ENCODE measurements around the gene PDAP1.
"Not testable (repeated sequence)": the region's sequence is repeated elsewhere in the genome, so short reads cannot be mapped to it uniquely, and the experiment has no call there.

Gene PDAP1

GRCh38 chr7:99397297-99397983, 11.0 kb downstream of the PDAP1 start:
- no peak overlapping the region for H3K4me3 ChIP-seq (ENCODE audit: low read depth, low read length)

DNA sequence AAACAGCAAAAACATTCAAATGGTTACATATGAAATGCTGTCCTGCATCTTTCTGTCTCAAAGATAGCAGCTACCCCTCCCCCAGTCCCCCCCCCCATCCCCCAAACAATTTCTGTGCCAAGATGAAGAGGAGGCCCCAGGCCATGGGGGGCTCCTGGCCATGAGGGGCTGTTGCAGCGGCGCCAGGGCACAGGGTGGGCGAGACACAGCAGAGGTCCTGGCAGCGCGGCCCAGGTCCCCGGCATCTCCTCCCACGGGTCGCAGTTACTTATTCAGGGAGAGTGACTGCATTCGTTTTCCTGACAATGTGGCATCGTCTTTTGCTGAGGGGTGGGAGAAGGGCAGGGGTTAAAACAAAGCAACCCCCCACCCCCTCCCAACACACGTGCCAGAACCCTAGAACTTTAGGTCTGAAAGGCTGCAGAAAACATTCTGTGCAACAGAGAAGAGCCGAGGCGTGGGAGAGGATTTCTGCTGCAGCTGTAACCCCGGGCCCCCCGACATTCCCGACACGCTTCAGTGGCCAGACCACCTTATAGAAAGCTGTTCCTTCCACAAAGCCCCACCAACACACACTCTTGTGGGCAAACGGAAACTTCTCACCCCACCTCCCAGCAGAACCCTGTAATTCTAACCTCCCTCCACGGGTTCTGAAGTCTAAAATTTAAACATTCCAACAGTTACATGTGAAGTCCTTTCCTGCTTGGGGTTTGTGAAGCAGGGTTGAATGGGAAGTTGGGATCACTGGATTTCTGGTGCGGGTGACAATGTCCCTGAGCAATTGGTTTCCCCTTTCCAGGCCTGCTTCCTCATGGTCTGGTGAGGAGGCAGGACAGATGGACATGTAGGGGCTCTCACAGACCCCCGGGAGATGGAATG, 11.7 kb downstream of the PDAP1 start:
- no peak overlapping the region for H3K4me3 ChIP-seq (ENCODE audit: low read depth, low read length)

GRCh38 chr7:99395616-99396327, 12.6 kb downstream of the PDAP1 start:
- H3K4me3 ChIP-seq (ENCODE audit: low read depth, low read length): no peak overlapping the region

- H3K4me3 ChIP-seq (ENCODE audit: low read depth, low read length): no peak overlapping the region
These were observed 14.3 kb downstream of the PDAP1 start for GRCh38 chr7:99394188-99394502.

GRCh38 chr7:99393355-99394187, 14.8 kb downstream of the PDAP1 start:
- H3K4me3 ChIP-seq (ENCODE audit: low read depth, low read length): peak overlapping the region; percentile 67

- peak overlapping the region; percentile 67 for H3K4me3 ChIP-seq (ENCODE audit: low read depth, low read length)
These were observed 15.6 kb downstream of the PDAP1 start for GRCh38 chr7:99392659-99393354.

DNA sequence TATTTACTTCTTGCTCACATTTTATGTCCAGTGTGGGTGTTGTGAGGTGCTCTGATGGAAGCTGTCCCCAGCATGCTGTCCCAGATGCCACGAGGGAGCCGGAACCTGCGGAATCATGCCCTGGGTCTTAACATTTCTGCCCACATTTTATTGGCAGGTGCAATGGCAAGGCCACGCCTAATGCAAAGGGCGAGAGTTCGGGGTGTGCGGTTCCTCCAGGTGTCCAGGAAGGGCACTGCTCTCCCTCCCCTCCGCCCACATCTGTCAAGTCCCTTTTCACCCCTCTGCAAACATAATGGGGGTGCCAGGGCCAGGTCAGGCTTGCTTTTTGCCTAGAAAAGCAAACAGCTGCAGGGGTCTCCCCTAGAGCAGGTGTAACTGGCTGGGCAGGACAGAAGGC, 16.4 kb downstream of the PDAP1 start:
- peak overlapping the region; percentile 67 for H3K4me3 ChIP-seq (ENCODE audit: low read depth, low read length)

- no peak overlapping the region for H3K4me3 ChIP-seq (ENCODE audit: low read depth, low read length)
These were observed 17.3 kb downstream of the PDAP1 start for GRCh38 chr7:99390941-99391602.

DNA sequence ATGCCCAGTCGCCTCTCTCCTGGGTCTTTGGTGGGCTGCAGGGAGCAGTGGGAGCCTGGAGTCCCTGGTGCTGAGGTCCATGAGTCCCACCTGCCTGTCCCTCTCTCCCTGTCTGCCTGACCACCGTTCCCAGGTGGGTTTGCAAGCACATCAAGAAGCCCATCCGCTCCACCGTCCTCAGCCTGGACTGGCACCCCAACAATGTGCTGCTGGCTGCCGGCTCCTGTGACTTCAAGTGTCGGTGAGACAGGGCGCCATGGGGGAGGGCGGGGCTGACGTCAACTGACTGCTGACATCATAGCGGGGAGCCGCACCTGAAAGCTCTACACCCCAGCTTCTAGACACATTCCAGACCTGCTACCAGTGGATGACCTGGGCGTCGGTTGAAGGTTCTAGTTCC, 18.6 kb downstream of the PDAP1 start:
- H3K4me3 ChIP-seq (ENCODE audit: low read depth, low read length): no peak overlapping the region

DNA sequence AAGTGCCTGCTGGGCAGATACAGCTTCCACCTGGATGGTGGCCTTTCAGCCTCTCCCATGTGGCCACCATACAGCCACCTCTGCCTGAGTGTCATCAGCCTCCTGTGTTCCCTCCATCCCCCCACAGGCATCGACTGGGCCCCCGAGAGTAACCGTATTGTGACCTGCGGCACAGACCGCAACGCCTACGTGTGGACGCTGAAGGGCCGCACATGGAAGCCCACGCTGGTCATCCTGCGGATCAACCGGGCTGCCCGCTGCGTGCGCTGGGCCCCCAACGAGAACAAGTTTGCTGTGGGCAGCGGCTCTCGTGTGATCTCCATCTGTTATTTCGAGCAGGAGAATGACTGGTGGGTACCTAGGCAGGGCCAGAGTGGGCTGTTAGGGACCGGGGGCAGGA, 20.5 kb downstream of the PDAP1 start:
- H3K4me3 ChIP-seq (ENCODE audit: low read depth, low read length): no peak overlapping the region

- not testable (repeated sequence) for H3K4me3 ChIP-seq (ENCODE audit: low read depth, low read length)
These were observed 21.2 kb downstream of the PDAP1 start for GRCh38 chr7:99387239-99387635.

- H3K4me3 ChIP-seq (ENCODE audit: low read depth, low read length): no peak overlapping the region
These were observed 21.7 kb downstream of the PDAP1 start for GRCh38 chr7:99386584-99387238.

- H3K4me3 ChIP-seq (ENCODE audit: low read depth, low read length): no peak overlapping the region
These were observed 22.8 kb downstream of the PDAP1 start for GRCh38 chr7:99385564-99385963.

- H3K4me3 ChIP-seq (ENCODE audit: low read depth, low read length): no peak overlapping the region
These were observed 23.9 kb downstream of the PDAP1 start for GRCh38 chr7:99384523-99384922.

DNA sequence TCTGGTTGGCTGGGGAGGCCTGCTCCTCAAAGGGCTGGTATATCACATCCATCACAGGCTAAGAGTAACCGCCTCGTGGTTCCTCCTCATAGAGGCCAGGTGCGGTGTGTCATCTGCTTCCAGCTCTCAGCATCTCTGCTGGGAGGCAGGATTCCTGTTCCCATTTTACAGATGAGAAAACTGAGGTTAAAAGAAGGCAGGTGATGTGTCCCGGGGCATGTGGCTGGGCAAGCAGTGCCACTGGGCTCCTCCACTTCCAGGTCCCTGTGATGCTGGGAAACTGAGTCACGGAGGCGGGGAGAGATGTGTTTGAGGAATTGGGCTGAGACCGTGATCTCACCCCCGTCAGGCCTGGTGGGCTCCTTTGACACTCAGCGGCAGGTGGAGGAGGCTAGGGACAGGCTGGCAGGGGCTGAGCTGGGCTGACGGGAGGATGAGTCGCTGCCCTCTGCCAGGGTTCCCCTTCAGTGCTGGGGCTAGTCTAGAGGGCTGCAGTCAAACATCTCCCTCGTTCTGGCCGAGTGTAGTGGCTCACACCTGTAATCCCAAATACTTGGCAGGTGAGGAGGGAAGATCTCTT, 24.5 kb downstream of the PDAP1 start:
- no peak overlapping the region for H3K4me3 ChIP-seq (ENCODE audit: low read depth, low read length)

DNA sequence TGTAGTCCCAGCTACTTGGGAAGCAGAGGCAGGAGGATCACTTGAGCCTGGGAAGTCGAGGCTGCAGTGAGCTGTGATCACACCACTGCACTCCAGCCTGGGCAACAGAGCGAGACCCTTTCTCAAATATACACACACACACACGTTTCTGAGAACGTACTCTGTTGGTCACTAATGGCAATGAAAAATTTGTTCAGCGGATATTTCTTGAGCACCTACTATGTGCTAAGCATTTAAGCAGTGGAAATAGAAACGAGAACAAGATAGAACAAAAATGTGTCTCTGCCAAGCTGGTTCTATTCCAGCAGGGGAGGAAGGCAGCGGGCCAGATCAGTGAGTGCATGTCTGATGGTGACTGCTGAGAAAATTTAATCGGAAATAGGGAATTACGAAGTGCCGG, 25.2 kb downstream of the PDAP1 start:
- H3K4me3 ChIP-seq (ENCODE audit: low read depth, low read length): no peak overlapping the region

DNA sequence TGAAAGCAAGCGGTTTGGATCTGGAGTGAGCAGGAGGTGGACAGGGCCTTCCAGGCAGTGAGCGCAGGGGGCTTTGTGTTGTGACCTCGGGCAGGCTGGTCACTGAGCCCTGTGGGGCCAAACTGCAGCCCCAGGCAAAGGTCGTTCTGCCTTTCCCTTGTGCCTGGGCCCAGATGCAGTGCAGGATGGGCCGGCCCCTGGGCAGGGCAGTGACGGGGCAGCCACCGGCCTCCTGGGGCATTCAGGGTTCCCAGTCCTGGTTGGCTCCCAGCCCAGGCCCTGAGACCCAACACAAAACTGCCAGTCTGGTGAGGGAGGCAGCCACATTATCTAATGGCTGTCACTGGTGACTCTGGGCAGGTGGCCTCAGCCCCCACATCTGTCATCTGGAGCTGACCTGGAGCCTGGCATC, 26.7 kb downstream of the PDAP1 start:
- no peak overlapping the region for H3K4me3 ChIP-seq (ENCODE audit: low read depth, low read length)

DNA sequence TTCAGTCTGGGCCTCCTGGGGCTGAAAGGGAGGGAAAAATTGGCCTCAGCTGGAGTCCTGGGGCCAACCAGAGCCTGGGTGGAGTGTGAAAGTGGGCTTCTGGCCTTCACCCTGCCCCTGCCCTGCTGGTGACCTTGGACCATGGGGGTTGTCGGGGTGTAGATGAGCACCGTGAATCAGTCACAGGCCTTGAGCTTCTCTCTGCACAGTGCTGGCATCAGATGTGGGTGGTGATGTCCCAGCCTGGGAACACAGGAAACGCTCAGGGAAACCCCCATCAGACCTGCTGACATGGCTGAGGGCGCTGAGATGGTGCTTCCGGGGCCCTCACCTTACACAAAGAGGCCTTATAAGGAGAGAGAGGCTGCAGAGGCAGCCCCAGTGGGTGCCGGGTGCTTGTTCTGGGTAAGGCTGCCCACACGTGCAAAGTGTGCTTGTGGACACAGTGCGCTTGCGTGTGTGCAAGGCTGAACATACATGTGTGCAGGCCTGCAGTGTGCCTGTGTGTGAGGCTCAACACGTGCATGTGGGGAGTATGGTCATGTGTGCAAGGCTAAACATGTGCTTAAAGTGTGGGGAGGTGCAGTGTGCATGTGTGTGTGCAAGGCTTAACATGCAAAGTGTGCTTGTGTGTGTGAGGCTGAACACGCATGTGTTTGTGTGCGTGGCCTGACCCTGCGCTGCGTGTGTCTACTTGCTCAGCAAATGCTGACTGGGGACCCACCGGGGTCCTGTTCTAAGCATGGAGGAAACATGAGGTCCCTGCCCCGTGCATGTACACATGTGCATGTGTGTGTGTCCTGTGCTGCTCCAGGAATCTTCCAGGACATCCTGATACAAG, 27.4 kb downstream of the PDAP1 start:
- no peak overlapping the region for H3K4me3 ChIP-seq (ENCODE audit: low read depth, low read length)

Data from iPS-11a (cell line).